ENCODE results near the gene MYO1H. TPM values are rescaled to one million over a fixed set of nuclear protein-coding genes. Genes with fewer than 3 reads are reported as not detected.

Gene MYO1H
- total RNA-seq, 1 experiment from 2014 or later = not detected

DNA sequence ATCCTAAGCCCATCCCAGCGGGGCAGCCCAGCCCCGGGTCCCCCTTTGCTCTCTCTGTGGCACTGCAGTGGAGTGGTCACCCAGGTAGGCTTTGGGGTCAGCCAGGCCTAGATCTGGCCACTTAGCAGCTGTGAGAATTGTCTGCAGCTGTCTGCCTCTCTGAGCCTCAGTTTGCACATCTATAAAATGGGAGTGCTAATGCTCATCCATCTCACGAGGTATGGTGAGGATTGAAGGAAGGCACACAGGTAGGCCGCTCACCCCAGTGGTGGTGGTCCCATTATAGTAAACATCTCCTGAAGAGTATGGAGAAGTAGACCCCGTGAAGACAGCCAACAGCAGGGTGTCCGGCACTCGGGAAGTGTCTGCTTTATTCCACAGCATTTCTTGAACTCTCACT lies 47.9 kb upstream of the MYO1H start:
- H3K9me3 ChIP-seq (ENCODE audit: control insufficient read depth in 1 of 2, insufficient read depth in 1 of 2, low read depth in 1 of 2, low read length in 2 of 2) = no peaks in the 10 kb centered on the region
- BruUV-seq (replicated peaks) = no TSS peak
- no peak overlapping the region for H3K4me3 ChIP-seq (replicated peaks in 1 of 2; ENCODE audit: low read depth in 1 of 2, low read length in 2 of 2)
- H3K9me2 ChIP-seq (ENCODE audit: insufficient read depth) = no peaks in the 10 kb centered on the region
- CTCF ChIA-PET = no interaction called here
- no peak for DNase-seq (ENCODE audit: low read depth, low spot score)
- H3K4me1 ChIP-seq (ENCODE audit: control insufficient read depth in 1 of 2, insufficient read depth in 2 of 2, low read length in 2 of 2) = no peaks in the 10 kb centered on the region
- H4K20me1 ChIP-seq (ENCODE audit: insufficient read depth) = no peaks in the 10 kb centered on the region
- H3K36me3 ChIP-seq (ENCODE audit: control insufficient read depth in 1 of 2, insufficient read depth in 2 of 2, low read length in 2 of 2) = no peaks in the 10 kb centered on the region
- POLR2A ChIA-PET = no interaction called here
- intact Hi-C loops (cut with micrococcal nuclease) = no loop called here
- RAD21 ChIA-PET (ENCODE audit: low non-redundant PET in 1 of 2, low total read pairs in 2 of 2, uncharacterized antibody in 2 of 2, unreplicated experiment in 2 of 2) = no interaction called here
- H3K79me2 ChIP-seq (ENCODE audit: insufficient read depth, low read length) = no peaks in the 10 kb centered on the region
- no peak overlapping the region for H3K4me2 ChIP-seq (ENCODE audit: low read length)
- H2AFZ ChIP-seq (ENCODE audit: low read depth, low read length, poor library complexity, severe bottlenecking) = no peak overlapping the region
- no peak overlapping the region for H3K27ac ChIP-seq (ENCODE audit: low read depth, low read length)
- no peak for TF ChIP-seq POLR2AphosphoS5 (IDR thresholded peaks at IDR 0.05; ENCODE audit: low read depth, low read length)
- no peak for TF ChIP-seq YY1 (IDR thresholded peaks at IDR 0.05; ENCODE audit: extremely low read depth, insufficient replicate concordance, low read depth, low read length)
- TF ChIP-seq, protein P1, sequence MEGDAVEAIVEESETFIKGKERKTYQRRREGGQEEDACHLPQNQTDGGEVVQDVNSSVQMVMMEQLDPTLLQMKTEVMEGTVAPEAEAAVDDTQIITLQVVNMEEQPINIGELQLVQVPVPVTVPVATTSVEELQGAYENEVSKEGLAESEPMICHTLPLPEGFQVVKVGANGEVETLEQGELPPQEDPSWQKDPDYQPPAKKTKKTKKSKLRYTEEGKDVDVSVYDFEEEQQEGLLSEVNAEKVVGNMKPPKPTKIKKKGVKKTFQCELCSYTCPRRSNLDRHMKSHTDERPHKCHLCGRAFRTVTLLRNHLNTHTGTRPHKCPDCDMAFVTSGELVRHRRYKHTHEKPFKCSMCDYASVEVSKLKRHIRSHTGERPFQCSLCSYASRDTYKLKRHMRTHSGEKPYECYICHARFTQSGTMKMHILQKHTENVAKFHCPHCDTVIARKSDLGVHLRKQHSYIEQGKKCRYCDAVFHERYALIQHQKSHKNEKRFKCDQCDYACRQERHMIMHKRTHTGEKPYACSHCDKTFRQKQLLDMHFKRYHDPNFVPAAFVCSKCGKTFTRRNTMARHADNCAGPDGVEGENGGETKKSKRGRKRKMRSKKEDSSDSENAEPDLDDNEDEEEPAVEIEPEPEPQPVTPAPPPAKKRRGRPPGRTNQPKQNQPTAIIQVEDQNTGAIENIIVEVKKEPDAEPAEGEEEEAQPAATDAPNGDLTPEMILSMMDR (IDR thresholded peaks at IDR 0.05 in 2 of 3, conservative IDR thresholded peaks at IDR 0.05 in 1 of 3; ENCODE audit: borderline replicate concordance in 1 of 3, insufficient read depth in 1 of 3, low read depth in 2 of 3, low read length in 2 of 3) = no peak
- no peak for TF ChIP-seq SP1 (IDR thresholded peaks at IDR 0.05; ENCODE audit: low read depth)
- no peak for ATAC-seq
- H3K27me3 ChIP-seq (ENCODE audit: insufficient read depth, low read length) = no peaks in the 10 kb centered on the region
- H3K9ac ChIP-seq (ENCODE audit: low read length) = no peak overlapping the region

DNA sequence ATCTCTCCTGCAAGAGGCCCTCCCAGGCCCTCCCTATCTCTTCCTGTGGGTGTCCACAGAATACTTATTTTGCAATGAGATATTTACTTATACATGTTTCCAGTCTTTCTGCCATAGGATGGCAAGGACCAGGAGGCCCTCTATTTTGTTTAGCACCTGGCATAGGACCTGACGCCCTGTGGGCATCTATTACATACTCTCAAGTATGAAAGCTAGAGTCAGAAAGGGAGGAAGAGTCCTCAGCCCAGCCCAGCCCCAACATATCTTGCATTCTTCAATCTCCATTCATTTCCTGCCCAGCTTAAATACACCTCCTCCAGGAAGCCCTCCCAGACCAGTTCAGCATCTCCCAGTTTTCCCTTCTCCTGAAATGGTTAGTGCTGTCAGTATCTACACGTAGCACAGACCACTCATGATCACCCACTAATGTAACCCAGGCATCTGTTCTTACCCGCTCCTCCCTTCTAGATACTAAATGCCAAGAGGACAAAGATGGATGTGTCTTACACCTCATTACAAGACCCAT lies 46.0 kb upstream of the MYO1H start:
- H3K9me3 ChIP-seq (ENCODE audit: control insufficient read depth in 1 of 2, insufficient read depth in 1 of 2, low read depth in 1 of 2, low read length in 2 of 2) = no peaks in the 10 kb centered on the region
- no peak overlapping the region for H3K4me2 ChIP-seq (ENCODE audit: low read length)
- ATAC-seq (no peak), DNase-seq (ENCODE audit: low read depth, low spot score) (no peak)
- no peak overlapping the region for H3K4me3 ChIP-seq (replicated peaks in 1 of 2; ENCODE audit: low read depth in 1 of 2, low read length in 2 of 2)
- intact Hi-C loops (cut with micrococcal nuclease) = no loop called here
- H4K20me1 ChIP-seq (ENCODE audit: insufficient read depth) = no peaks in the 10 kb centered on the region
- CTCF ChIA-PET = no interaction called here
- H2AFZ ChIP-seq (ENCODE audit: low read depth, low read length, poor library complexity, severe bottlenecking) = no peak overlapping the region
- TF ChIP-seq ZFX (IDR thresholded peaks at IDR 0.05) (no peak), YY1 (IDR thresholded peaks at IDR 0.05; ENCODE audit: extremely low read depth, insufficient replicate concordance, low read depth, low read length) (no peak), EZH2phosphoT487 (IDR thresholded peaks at IDR 0.05; ENCODE audit: borderline replicate concordance) (no peak), FOSL1 (IDR thresholded peaks at IDR 0.05; ENCODE audit: low read depth) (no peak), EGR1 (IDR thresholded peaks at IDR 0.05; ENCODE audit: low read depth) (no peak), ZNF274 (IDR thresholded peaks at IDR 0.05; ENCODE audit: low read depth, low read length) (no peak)
- TF ChIP-seq, protein P2, sequence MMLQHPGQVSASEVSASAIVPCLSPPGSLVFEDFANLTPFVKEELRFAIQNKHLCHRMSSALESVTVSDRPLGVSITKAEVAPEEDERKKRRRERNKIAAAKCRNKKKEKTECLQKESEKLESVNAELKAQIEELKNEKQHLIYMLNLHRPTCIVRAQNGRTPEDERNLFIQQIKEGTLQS (IDR thresholded peaks at IDR 0.05) = no peak
- TF ChIP-seq, protein P1 (IDR thresholded peaks at IDR 0.05 in 2 of 3, conservative IDR thresholded peaks at IDR 0.05 in 1 of 3; ENCODE audit: borderline replicate concordance in 1 of 3, insufficient read depth in 1 of 3, low read depth in 2 of 3, low read length in 2 of 3) = no peak
- TF ChIP-seq, protein P3, sequence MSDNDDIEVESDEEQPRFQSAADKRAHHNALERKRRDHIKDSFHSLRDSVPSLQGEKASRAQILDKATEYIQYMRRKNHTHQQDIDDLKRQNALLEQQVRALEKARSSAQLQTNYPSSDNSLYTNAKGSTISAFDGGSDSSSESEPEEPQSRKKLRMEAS (IDR thresholded peaks at IDR 0.05) = no peak
- H3K9me2 ChIP-seq (ENCODE audit: insufficient read depth) = no peaks in the 10 kb centered on the region
- H3K4me1 ChIP-seq (ENCODE audit: control insufficient read depth in 1 of 2, insufficient read depth in 2 of 2, low read length in 2 of 2) = no peaks in the 10 kb centered on the region; a peak in 1 of 4 replicates
- H3K27me3 ChIP-seq (ENCODE audit: insufficient read depth, low read length) = no peaks in the 10 kb centered on the region
- no peak overlapping the region for H3K9ac ChIP-seq (ENCODE audit: low read length)
- no peak overlapping the region for H3K27ac ChIP-seq (ENCODE audit: low read depth, low read length)
- no TSS peak for BruUV-seq (replicated peaks)
- RAD21 ChIA-PET (ENCODE audit: low non-redundant PET in 1 of 2, low total read pairs in 2 of 2, uncharacterized antibody in 2 of 2, unreplicated experiment in 2 of 2) = no interaction called here
- no peaks in the 10 kb centered on the region for H3K36me3 ChIP-seq (ENCODE audit: control insufficient read depth in 1 of 2, insufficient read depth in 2 of 2, low read length in 2 of 2)
- POLR2A ChIA-PET = no interaction called here
- H3K79me2 ChIP-seq (ENCODE audit: insufficient read depth, low read length) = no peaks in the 10 kb centered on the region

Data from HCT116 (cell line).